HG02981 (cell line): ENCODE measurements around the gene RRM1.

Experiments used
- ATAC-seq: cut with Tn5 transposase; IDR thresholded peaks from one replicate; pipeline ENCODE4 v1.9.1; 2021; ENCODE audit warnings: mild to moderate bottlenecking, moderate library complexity; ENCODE audit not compliant: unreplicated experiment

The RRM1 gene

DNA sequence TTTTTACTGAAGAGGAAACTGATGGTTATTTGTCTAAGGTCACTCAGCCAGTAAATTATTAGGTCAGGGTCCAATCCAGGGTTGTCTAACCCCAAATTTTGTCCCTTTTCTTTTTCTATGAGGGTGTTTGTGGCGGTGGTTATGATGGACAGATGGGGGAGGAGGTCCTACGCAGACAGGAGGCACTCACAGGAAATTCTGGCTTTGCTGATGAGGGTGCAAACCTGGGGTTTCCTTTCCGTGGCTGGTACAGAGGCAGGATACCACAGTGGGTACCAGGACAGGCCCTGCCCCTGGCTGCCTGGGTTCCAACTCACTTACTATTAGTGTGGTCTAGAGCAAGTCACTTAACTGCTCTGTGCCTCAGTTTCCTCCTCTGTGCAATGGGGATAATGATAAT is 91.0 kb downstream of the RRM1 start:
- no peak for ATAC-seq

DNA sequence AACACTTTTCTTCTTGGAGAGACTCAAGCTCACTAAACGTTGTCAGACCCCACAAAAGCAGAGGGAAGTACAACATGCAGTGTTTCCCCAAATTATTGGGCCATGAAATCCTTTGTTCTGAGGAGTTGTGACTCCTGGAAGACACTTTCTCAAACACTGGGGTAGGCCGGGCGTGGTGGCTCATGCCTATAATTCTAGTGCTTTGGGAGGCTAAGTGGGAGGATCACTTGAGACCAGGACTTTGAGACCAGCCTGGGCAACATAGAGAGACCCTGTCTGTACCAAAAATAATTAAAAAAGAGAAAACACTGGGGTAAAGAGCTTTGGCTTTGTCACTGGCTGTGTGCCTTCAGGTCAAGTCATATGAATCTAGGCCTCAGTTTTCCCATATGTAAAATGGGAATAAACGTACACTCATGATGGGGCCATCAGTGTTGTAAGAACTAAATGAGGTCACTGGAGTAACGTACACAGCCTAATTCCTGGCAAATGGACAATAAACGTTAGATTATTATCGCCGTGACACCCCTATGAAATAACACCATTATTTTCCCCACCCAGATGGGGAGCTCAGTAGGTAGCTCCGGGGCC is 92.0 kb downstream of the RRM1 start:
- no peak for ATAC-seq

DNA sequence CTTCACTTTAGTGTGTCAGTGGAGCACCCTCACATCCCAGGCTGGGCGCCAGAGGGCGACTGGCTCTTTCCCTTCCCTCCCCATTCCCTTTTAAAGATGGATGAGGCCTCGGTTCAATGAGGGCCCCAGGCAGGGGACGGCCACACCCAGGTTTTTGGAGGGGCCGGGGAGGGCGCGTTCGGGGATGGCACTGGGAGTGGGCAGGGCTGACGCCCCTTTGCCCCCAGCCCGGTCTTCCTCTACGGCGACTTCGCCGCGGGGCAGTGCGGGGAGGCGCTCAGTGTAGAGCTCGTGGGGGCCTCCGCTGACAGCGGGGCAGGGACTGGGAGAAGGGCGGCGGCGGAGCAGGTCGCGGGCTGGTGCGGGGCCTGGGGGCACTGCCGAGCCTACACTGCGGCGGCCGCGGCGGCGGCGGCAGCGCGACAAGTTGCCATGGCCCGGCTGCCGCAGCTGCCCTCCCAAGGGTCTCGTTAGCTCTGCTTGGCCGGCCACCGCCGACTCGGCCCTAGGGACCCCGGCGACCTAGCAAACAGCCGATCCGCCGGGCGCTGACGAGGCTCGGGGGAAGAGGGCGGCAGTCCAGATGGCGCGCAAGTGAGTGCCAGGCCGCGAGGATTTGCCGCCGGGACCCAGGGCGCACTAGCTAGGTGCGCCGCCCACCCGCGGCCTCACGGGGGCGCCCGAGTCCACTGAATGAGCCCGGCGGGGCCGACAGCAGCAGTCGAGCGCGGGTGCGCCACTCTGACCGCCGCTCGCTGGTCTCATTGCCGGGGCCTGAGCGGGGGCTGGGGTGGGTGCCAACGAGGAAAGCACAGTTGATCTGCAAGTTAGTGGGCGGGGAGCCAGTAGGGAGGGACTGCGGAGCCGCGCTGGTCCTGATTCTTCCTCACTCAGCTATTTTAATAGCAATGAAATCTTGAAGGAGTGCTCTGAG is 92.7 kb downstream of the RRM1 start:
- peak; percentile 90 for ATAC-seq
